AG04450 (cell line): ENCODE measurements around the gene HMG20A. TPM values are rescaled to one million over a fixed set of nuclear protein-coding genes. Genes with fewer than 3 reads are reported as not detected.

Source experiments
- CTCF ChIA-PET: fragments of 300-600, 350-600 bp; formaldehyde crosslinking; extraction: SDS; loops from one replicate; lab custom pipeline; 2022; ENCODE audit warnings: antibody characterized with exemption, inconsistent platforms; lab: Charles Lee
- POLR2A ChIA-PET: fragments of 350-600 bp; formaldehyde crosslinking; extraction: SDS; loops from one replicate; lab custom pipeline; 2021; ENCODE audit warnings: antibody characterized with exemption, inconsistent platforms; lab: Yijun Ruan, JAX
- DNase-seq: peaks from one replicate; pipeline ENCODE4 v3.0.0-alpha.2; 2011; ENCODE audit warnings: low read depth, low spot score
- H3K27ac ChIP-seq: one replicate; pipeline ENCODE4 v1.5.1; 2012; ENCODE audit warnings: low read depth, low read length, control low read depth
- H3K27me3 ChIP-seq: one replicate; pipeline ENCODE4 v1.6.0; 2012; ENCODE audit warnings: low read length; ENCODE audit not compliant: control insufficient read depth, insufficient read depth
- H3K4me3 ChIP-seq: 2 replicates; pipeline ENCODE4 v1.5.1; 2011; ENCODE audit warnings: mild to moderate bottlenecking, low read depth, low read length, control low read depth
- H3K9me3 ChIP-seq: 2 replicates; pipeline ENCODE4 v1.5.1; 2012; ENCODE audit warnings: low read length; ENCODE audit not compliant: control insufficient read depth, insufficient read depth
- CTCF ChIP-seq: IDR thresholded peaks from 2 replicates; pipeline ENCODE4 v1.5.1; 2011; ENCODE audit warnings: low read depth, low read length, control low read depth, inconsistent platforms
- polyA plus RNA-seq: library from polyadenylated mRNA; depleted of rRNA; stranded (reverse); fragments of >200 nt; gene quantifications from 2 replicates; pipeline ENCODE4 v1.2.3, GENCODE V29; 2011

Gene HMG20A
- polyA plus RNA-seq, 1 experiment: 62.5 TPM

- Histone ChIP-seq H3K9me3 (no peaks in the 10 kb centered on the region), H3K4me3 (no peak overlapping the region), H3K27me3 (no peaks in the 10 kb centered on the region), H3K27ac (no peak overlapping the region)
- POLR2A ChIA-PET: no interaction called here
- DNase-seq: no peak
- no peak for TF ChIP-seq CTCF
- CTCF ChIA-PET: no interaction called here
Observed at GRCh38 chr15:77437264-77437663, 16.6 kb downstream of the HMG20A start.

- H3K27ac ChIP-seq: no peak overlapping the region
- CTCF ChIA-PET: interaction anchor here (1.4 kb wide), 1 partner anchor 16 kb away, joined by 3 read pairs; no protein-coding TSS in a partner anchor
- POLR2A ChIA-PET: no interaction called here
Observed at GRCh38 chr15:77440378-77440999, 19.8 kb downstream of the HMG20A start.

GRCh38 chr15:77446840-77447390 lies 26.2 kb downstream of the HMG20A start:
- TF ChIP-seq CTCF: no peak
- Histone ChIP-seq H3K9me3 (no peaks in the 10 kb centered on the region), H3K4me3 (no peak overlapping the region), H3K27me3 (no peaks in the 10 kb centered on the region), H3K27ac (no peak overlapping the region)
- no peak for DNase-seq
- CTCF ChIA-PET: interaction anchor here (0.7 kb wide), 1 partner anchor 216 kb away, joined by 3 read pairs; no protein-coding TSS in a partner anchor
- POLR2A ChIA-PET: no interaction called here

More at GRCh38 chr15:77440378-77440999, 19.8 kb downstream of the HMG20A start:
- no peaks in the 10 kb centered on the region for H3K27me3 ChIP-seq
- H3K4me3 ChIP-seq: no peak overlapping the region
- no peaks in the 10 kb centered on the region for H3K9me3 ChIP-seq
- TF ChIP-seq CTCF: no peak
- DNase-seq: no peak

- Histone ChIP-seq H3K27ac (no peak overlapping the region), H3K27me3 (no peaks in the 10 kb centered on the region), H3K9me3 (no peaks in the 10 kb centered on the region), H3K4me3 (no peak overlapping the region)
- POLR2A ChIA-PET: no interaction called here
- no peak for DNase-seq
- CTCF ChIA-PET: no interaction called here
- no peak for TF ChIP-seq CTCF
Observed at GRCh38 chr15:77454265-77454664, 33.6 kb downstream of the HMG20A start.

GRCh38 chr15:77454951-77455350 lies 34.3 kb downstream of the HMG20A start:
- H3K9me3 ChIP-seq: no peaks in the 10 kb centered on the region
- no peak for TF ChIP-seq CTCF
- ChIA-PET POLR2A (no interaction called here), CTCF (interaction anchor here (1.3 kb wide), 1 partner anchor 337 kb away, joined by 3 read pairs; no protein-coding TSS in a partner anchor)
- no peaks in the 10 kb centered on the region for H3K27me3 ChIP-seq
- H3K4me3 ChIP-seq: no peak overlapping the region
- DNase-seq: no peak
- H3K27ac ChIP-seq: no peak overlapping the region
